LNCaP clone FGC (cell line): ENCODE results near the gene AFF4.

Experiments
- DNase-seq: peaks from one replicate; pipeline ENCODE4 v3.0.0-alpha.2; 2011; ENCODE audit warnings: low read depth
- H3K4me3 ChIP-seq: 2 replicates; pipeline ENCODE4 v1.5.1; 2011; ENCODE audit warnings: mild to moderate bottlenecking, low read depth, low read length, control low read depth
- TF ChIP-seq, protein P1 (sequence below): IDR thresholded peaks from 2 replicates; pipeline ENCODE4 v1.5.1; 2012; ENCODE audit warnings: mild to moderate bottlenecking; ENCODE audit not compliant: control insufficient read depth, insufficient read depth; ENCODE audit errors: extremely low read depth

Gene AFF4

DNA sequence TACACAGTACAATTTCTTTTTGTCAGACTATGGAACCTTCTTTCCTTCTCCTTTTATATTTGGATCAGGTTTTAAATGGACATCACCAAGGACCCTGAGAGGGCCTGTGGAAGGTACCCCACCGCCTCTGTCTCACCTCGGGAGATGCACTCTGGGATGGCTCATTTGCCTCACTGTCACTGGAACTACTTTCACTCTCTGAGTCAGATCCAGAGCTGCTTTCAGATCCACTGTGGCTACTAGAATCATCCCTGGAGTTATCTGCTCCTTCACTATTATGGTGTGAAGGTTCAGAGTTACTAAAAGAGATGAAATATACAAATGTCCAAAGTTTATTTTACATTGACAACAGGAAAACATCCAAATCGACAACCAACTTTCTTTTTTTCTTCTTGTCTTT, 65.3 kb downstream of the AFF4 start:
- DNase-seq = no peak
- no peak overlapping the region for H3K4me3 ChIP-seq
- TF ChIP-seq, protein P1, sequence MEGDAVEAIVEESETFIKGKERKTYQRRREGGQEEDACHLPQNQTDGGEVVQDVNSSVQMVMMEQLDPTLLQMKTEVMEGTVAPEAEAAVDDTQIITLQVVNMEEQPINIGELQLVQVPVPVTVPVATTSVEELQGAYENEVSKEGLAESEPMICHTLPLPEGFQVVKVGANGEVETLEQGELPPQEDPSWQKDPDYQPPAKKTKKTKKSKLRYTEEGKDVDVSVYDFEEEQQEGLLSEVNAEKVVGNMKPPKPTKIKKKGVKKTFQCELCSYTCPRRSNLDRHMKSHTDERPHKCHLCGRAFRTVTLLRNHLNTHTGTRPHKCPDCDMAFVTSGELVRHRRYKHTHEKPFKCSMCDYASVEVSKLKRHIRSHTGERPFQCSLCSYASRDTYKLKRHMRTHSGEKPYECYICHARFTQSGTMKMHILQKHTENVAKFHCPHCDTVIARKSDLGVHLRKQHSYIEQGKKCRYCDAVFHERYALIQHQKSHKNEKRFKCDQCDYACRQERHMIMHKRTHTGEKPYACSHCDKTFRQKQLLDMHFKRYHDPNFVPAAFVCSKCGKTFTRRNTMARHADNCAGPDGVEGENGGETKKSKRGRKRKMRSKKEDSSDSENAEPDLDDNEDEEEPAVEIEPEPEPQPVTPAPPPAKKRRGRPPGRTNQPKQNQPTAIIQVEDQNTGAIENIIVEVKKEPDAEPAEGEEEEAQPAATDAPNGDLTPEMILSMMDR = no peak

DNA sequence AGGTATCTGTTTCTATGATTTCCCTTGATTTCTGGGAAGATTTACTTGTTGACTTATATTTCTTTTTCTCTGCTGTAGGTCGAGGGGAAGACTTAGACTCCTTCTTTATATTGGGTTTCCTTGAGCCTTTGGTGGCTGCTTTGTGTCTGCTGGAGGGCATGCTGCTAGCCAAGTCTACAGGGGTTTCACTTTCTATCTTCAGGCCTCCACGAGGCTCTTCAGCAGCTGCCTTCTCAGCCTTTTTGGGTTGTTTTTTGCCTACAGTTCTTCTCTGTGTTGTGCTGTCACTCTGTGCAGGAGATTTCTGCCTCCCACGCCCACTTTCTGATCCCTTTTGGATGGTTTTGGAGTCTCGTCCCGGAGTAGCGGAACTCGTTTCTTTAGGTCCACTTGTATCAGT, 66.7 kb downstream of the AFF4 start:
- no peak overlapping the region for H3K4me3 ChIP-seq
- TF ChIP-seq, protein P1 = no peak
- DNase-seq = no peak

DNA sequence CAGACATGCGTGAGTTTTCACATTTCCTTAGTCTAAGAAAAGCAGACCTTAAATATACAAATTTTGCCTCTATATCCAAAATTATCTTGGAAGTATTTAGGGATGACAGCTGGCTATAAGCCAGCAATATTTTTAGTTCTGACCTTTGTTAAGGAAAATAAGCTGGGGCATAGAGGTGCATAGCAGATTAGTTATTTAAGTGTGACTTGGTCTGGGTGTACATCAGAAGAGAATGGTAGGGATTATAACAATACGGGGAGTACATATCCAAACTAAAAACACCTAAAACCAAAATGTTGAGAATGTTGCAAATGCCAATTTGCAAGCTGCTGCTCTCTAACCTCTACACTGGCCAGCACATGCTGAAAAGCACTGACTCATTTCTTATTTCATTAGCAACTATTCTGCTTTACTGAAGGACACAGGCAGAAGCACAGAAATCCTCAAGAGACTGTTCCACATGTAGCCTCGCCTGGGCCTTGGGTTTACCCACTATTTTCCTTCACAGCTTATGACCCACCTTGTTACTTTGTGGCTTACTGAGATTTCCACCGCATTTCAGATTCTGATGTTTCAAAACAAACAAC, 67.6 kb downstream of the AFF4 start:
- TF ChIP-seq, protein P1 = no peak
- no peak overlapping the region for H3K4me3 ChIP-seq
- DNase-seq = no peak

GRCh38 chr5:132890817-132891216, 72.6 kb downstream of the AFF4 start:
- H3K4me3 ChIP-seq = no peak overlapping the region
- TF ChIP-seq, protein P1 = no peak
- DNase-seq = no peak

GRCh38 chr5:132889501-132889900, 73.9 kb downstream of the AFF4 start:
- H3K4me3 ChIP-seq = no peak overlapping the region
- no peak for DNase-seq
- TF ChIP-seq, protein P1 = no peak

GRCh38 chr5:132887283-132887682, 76.2 kb downstream of the AFF4 start:
- H3K4me3 ChIP-seq = no peak overlapping the region
- TF ChIP-seq, protein P1 = no peak
- DNase-seq = no peak
